GM18909 (cell line): Measurements from ENCODE around the gene TEKT2.

Source experiments
- ATAC-seq: cut with Tn5 transposase; IDR thresholded peaks from one replicate; pipeline ENCODE4 v1.9.1; 2021; ENCODE audit warnings: mild to moderate bottlenecking; ENCODE audit not compliant: unreplicated experiment, poor library complexity

The TEKT2 gene

DNA sequence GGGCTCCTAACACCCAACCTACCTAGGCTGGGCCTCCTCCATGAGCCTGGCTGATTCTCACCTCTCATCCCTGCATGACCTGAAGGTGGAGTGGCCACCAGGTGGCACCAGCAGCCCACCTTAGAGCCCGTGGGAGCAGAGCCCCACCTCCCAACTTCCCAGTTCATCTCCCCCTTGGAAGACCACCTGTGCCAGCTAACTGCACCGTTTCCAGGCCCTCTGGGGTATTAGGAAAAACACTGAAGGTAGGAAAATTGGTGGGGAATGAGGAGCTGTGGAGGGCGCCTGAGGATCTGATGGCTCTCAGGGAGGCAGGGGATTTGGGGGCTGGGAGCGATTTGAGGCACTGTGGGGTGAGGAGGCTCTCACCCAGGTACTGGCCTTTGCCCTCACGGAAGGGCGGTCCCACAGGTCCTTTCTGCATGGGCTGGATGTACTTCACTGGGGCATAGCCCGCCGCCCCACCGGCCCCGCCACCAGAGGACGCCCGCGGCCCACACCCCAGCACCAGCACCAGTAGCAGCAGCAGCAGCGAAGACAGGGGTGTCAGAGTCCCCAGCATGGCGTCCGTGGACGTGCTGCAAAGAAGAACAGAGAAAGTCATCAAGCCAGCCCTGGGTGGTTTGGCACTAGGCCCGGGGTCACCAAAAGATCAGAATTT is 15.9 kb downstream of the TEKT2 start:
- no peak for ATAC-seq

DNA sequence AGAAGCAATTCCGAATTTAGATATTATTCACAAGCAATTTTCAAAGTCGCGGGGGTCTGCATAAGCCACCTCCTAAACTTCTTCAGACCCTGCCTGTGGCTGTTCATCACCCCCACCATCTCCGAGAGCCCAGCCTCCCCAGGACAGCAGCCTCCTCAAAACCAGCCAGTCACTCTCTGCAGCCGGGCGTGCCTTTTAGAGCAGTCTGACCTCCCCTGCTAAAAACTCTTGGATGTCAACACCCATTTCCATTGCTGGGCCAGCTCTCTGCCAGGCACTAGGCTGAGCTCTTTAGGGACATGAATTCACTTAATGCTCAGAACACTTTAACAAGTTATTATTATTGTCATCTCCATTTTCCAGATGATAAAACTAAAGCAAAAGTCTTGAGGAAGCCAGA is 16.5 kb downstream of the TEKT2 start:
- no peak for ATAC-seq

DNA sequence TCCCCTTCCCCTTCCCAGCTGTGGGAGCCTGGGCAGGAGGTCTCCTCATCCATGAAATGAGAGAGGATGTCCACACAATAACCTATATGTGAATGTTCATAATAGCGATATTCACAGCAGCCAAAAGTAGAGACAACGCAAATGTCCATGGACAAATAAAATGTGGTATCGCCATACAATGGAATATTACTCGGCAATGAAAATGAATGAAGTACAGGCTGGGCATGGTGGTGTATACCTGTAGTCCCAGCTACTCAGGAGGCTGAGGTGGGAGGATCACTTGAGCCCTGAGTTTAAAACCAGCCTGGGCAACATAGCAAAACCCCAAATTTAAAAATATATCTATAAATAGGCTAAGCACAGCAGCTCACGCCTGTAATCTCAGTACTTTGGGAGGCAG is 17.7 kb downstream of the TEKT2 start:
- no peak for ATAC-seq

DNA sequence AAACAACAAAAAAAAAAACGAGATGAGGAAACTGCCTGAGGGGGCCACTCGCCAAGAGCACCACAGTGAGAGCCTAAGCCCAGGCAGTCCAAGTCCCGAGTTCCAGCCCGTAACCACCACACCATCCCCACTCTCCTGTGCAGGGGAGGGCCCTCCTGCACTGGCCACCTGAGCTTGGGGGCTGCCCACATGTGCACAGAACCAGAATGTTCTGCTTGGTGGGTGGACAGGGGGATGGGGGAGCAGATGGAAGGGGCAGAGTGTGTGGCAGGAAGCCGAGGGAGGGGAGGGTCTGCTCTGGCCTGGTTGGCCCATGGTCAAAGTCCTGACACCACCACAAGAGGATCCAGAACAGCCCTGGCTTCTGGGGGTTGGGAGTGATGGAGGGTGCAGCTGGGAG is 22.4 kb downstream of the TEKT2 start:
- ATAC-seq = no peak

DNA sequence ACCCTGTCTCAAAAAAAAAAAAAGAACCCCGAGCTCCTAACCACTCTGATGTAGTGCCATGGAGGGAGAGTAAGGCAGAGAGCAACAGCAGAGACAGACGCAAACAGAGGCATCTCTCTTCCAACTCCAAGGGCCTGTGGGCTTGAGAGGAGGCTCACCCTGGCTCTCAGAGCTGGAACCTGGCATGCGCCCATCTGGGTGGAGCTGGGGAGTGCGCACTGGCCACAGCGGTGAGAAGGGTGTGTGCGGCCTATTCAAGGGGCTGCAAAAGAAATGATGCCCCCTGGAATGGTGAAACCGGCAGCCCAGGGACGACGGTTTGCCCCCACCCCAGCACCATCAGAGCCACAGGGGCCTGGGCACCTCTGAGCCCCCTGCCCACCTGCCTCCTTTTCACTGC is 23.5 kb downstream of the TEKT2 start:
- ATAC-seq = no peak

DNA sequence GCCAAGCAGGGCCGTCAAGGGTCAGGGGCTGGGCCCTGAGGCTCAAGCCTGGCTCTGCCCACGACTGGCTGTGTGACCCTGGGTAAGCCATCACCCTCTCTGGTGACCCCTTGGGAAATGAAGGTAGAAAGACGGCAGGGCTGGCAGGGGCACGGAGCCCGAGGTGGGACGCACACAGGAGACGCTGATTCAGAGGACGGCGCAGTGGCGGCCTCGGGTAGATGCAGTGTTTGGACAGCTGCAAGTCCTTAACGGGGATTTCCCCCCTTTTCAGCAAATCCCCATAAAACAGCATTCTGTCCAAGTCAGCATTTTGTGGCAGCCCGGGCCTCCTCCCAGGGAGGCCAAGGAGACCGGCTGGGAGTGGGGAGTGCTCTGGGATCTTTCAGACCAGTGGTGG is 24.4 kb downstream of the TEKT2 start:
- no peak for ATAC-seq

DNA sequence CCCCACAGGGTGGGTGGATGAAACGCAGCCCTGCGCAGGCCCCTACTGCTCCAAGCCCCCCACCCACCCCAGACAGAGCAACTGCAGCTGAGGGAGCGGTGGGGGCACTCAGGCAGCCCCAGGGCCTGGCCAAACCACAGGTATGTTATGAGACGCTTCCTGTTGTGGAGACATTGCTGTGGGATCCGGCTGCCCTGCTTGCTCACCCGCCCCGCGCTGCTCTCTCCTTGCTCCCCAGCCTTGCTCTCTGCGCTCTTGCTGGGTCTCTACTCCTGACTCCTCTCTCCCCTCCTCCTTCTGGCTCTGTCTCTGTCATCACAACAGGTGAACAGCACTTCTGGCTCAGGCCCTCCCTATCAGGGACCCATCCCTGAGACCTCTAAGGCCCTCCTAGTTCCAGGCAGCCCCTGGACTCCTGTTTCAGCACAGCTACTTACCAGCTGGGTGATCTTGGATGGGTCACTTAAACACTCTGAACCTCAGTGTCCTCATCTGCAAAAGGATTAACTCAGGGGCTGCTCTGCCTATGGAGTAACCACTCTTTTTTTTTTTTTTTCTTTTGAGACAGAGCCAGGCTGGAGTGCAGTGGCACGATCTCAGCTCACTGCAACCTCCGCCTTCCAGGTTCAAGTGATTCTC is 25.3 kb downstream of the TEKT2 start:
- no peak for ATAC-seq

DNA sequence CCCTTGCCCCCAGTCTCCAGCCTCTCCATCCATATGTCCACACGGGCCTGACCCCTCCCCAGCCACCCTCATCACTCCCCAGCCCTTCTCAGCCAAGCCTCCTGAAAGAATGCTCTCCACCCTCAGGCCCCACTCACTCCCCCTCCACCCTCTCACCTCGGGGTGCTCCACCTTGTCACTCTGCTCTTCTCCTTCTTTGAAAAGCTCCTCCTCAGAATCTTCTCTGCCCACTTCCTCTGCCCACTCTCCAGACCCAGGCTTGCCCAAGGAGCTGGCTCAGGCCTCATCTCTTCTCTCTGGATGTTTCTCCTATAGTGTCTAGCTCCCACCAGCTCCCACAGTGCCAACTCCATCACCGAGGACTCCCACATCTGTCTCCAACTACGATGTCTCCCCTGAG is 27.3 kb downstream of the TEKT2 start:
- no peak for ATAC-seq

DNA sequence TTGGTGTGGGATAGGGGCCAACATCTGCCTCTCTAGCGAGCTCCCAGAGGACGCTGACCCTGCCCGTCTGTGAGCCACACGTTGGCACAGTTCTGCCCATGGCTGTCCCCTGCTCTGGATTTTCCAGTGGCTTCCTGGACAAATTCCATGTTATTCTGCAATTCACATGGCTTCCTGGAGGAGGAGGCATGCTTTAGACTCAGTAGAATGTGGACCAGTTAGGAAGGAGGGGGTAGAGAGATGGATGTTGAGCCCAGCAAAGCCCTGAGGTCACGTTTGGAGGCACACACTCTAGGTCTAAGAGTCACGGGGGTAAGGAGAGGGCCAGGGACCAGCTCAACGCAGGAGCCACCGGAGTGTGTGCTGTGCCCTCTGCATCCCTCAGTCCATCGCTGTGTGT is 28.9 kb downstream of the TEKT2 start:
- no peak for ATAC-seq

DNA sequence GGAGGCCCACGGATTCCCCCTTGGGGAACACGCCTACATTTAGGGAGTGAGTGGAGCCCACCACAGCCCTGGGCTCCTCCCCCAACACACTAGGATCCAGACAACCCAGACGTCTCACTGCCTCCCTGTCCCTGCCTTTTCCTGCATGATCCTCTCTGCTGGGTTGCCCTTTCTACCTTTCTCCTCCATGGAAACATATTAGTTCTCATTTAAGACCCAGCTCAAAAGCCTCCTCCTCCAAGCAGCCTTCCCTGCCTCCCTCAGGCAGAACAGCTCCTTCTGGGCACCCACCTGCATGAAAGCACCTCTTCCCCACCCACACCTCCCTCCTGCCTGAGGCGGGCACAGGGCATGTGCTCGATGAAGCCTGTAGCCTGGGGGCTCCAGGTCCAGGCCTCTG is 30.5 kb downstream of the TEKT2 start:
- ATAC-seq = no peak

DNA sequence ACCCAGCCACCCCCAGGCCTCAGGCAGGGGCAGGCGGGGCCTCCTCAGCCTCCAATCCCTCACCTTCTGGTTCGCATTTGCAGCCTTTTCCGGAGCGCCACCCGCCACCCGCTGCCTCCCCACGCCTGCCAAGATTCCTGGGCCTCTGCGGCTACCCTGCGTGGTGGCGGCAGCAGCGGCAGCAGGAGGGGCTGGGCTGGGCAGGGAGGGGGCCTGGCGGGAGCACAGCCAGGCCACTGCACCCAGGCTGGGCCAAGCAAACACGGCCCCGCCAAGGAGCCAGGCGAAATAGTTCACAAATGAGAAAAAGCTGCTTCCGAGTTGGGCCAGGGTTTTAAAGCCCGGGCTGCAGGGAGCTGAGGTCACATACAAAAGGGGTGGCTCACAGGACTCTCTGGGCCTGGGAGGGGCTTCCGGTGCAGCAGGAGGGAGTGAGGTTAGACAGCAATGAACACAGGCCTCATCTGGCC is 31.3 kb downstream of the TEKT2 start:
- no peak for ATAC-seq

DNA sequence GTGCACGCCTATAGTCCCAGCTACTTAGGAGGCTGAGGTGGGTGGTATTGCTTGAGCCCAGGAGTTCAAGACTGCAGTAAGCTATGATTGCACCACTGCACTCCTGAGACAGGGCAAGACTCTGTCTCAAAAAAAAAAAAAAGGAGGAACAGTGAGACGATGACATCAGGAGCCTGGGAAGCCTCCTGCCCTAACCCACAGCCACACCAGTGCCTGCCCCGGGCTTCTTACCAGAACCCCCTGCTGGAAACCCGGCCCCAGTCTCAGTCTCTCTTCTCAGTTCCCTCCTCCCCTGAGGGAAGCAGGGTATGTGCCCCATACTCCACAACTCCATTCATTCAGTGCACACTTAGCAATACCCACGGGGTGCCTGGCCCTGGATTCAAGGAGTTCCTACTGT is 32.0 kb downstream of the TEKT2 start:
- no peak for ATAC-seq

DNA sequence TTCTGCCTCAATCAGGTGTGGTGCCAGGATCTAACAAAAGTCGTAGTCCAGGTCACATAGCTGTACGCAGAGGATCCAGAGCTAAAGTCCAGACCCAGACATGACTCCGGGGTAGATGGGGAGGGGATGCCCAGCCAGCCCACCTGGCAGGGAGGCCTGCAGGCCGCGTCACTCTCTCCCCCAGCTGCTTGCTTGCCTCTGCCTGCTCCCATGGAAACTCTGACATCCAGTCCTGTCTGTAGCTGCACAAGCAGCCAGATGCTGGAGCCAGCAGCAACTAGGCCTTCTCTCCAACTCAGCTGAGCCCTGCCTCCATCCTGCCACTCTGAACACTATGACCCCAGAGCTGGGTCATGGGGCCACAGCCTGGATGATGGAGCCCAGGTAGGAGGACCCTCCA is 33.0 kb downstream of the TEKT2 start:
- ATAC-seq = no peak

DNA sequence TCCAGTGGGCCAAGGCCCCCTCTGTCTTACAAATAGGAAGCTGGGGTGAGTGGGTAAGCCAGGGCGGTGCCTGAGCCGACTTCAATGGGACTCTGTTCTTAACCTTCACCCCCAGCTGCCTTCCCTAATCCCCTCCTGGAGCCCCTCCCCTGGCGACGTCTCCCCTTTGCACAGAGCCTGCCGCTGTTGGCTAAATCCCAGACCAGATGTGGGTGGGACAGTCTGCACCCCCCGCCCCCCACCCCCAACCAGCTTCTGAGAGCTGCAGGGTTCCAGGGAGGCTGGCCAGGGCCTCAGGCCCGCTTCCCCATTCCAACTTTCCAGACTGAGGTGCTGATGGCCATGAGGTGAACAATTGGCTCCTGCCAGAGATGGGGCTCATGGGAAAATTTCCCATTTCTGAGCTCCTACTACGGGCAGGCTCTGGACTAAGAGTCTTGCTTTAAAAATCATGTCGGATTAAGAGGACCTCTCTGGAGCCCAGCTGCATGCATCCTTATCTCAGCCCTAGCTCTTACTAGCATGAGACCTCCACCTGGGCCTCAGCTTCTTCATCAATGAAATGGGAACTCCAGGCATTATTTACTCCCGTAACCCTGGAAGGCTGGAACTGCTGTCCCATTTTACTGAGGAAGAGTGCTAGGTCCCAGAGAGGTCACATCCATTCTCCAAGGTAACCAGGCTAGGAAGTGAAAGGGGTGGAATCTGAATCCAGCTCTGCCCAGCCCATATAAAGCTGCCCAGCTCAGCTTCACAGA is 34.7 kb downstream of the TEKT2 start:
- ATAC-seq = no peak

DNA sequence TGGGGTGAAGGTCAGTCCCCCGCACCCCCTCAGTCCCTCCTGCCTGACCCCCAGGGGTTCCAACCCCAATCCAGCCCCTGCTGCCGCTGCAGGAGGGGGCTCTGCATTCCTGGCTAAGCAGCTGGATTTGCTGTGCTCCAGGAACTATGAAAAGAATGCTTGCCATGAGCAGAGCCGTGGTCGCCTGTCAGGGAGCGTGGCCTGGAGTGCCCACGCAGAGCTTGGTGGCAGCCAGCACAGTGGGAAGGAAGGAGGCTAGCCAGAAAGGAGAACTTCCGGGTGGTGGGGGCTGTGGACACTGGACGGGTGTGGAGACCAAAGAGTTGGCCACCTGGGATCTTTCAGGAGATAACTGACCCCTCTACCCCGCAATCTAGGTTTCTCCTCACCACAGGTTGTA is 35.6 kb downstream of the TEKT2 start:
- ATAC-seq = no peak

DNA sequence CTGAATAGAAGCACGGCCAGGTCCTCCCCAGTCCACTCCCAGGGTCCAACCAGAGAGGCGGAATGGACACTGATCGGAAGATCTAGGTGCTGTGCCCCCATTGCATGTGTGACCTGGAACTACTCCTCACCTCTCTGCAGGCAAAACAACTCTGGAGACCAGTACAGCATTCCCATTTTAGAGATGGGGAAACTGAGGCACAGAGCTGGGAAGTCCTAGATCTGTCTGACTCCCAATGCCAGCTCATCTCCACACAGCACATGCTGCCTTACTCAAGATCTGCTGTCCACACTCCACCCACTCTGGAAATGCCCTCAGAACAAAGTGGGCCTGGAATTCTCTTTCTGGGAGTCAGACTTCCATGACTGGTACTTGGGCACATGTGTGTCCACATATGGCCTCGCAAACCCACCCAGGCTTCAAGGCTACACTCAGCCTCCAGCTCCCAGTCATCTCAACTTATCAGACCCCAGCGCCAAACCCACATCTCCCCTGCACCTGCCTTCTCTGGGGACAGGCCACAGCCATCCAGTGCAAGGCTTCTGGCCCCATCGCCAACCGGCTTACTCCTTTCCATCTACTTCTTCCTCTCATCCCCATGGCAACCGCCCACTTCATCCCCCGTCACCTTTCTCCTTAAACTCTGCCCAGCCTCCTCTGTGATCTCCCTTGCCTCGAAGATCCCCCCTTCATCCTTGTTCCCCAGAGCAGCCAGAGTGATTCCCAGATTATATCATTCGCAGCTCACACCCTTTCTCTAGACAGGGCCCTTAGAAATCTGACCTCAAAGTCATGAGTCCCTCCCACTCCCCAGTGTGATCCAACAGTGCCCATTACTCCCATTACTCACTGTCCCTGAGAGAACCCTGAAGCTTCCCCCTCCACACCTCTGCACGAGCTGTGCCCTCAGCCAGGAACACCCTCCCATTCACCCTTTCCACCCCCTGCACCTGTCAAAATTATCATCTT is 38.5 kb downstream of the TEKT2 start:
- ATAC-seq = no peak

DNA sequence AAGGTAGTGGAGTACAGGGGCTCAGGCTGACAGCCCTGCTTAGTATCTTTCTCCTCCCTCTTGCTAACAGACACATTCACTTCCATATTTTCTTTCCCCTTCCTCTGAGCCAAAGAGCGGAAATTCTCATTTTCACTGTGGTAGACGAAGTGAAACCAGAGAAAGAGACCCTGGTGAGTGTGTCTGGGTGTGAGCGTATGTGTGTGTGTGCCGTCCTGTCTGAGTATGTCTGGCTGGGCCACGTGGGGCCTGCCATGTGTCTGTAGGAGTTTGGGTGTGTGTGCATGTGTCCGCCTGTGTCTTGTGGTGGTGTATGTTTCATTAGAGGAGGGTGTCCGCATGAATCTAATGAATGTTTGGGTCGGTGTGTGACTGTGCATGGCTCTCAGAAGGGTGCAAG is 39.5 kb downstream of the TEKT2 start:
- ATAC-seq = no peak

DNA sequence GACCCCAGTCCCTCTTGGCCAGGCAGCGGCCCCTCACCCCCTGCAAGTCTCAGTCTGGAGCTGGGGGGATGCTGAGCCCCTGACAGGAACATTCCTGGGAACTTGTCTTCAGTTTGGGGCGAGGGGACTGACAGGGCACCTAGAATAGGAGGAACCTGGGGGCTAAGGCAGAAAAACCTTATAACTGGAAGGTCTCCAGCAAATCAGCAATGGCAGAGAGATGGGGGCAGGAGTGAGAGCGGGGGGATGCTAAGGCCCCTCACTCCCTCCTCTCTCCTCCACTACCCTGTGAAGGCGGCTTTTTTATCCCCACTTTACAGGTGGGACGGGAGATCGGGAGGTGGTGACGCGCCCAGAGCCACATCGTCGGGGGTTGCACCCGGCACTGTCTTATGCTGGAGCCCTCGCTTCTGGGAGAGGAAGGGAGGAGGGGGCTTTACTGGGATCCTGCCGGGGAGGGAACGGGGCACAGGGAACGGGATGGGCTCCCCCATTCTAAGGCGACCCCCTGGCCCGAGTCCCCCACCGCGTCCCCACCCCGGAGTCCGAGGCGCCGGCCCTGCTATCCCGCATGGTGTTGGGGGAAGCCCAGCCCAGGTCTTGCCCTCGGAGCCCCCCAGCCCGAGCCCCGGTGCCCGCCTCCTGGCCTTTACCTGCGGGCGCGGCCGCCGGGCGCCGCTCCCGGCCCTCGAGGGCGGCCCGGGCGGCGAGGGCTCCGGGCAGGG is 40.7 kb downstream of the TEKT2 start:
- no peak for ATAC-seq

DNA sequence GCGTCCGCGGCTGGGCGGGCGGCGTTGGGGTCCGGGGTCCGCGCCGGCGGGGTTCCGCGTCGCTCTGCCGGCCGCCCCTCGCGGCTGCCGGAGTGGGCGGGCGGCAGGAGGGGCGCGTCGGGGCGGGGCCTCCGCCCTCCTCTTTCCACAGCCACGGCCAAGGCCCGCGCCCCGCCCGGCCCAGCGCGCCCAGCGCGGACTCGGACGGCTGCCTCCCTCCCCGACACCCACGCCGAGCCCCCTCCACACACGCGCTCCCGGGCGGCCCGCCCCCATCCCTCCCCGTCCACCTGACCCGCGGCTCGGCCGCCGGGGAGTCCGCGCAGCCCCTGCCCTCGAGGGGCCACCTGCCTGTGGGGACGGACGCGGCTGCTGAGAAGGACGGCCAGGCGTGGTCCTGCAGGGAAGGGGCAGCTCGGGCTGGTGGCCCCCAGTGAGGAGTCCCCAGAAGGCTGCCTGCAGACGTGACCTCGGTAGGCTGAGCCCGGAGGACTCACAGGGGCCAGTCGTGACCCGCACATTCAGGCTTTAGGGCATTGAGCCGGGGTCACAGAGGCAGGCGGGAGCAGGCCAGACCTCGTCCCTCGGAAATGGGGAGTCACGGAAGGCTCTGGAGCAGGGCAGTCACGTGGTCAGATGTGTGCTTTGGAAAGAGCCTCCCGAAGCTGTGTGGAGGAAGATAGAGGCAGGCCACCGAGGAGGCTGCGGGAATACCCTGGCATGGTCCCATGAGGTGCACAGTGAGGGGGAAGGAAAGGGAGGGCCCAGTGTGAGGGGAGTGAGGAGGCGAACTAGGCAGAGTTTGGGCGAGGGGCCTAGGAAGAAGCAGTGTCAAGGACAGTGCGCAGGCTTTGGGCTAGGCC is 41.5 kb downstream of the TEKT2 start, which contains the start of gene COL8A2:
Gene COL8A2 (minus strand): TSS at position 94 of the 863 bp plus-strand sequence. CDS start 24,980 bp downstream, outside the sequence.
- no peak for ATAC-seq
